GM23338 (cell line): Measurements from ENCODE around the gene ZNF709. TPM values are rescaled to one million over a fixed set of nuclear protein-coding genes. Genes with fewer than 3 reads are reported as not detected.

Experiments
- ATAC-seq: fragments of 200-7000 bp; cut with Tn5 transposase; 3 replicates; pipeline ENCODE4 v1.9.1; 2020
- DNase-seq: peaks from one replicate; pipeline ENCODE4 v3.0.0-alpha.2; 2015; ENCODE audit warnings: low spot score
- H2AFZ ChIP-seq: fragments of 200-600 bp; sonication (generic); 2 replicates; pipeline ENCODE4 v1.8.0; 2016; ENCODE audit warnings: antibody characterized with exemption, mild to moderate bottlenecking, moderate library complexity
- H3F3A ChIP-seq: fragments of 200-600 bp; sonication (generic); replicated peaks from 2 replicates; pipeline ENCODE4 v1.8.0; 2017; ENCODE audit warnings: antibody characterized with exemption, mixed run types, low read depth
- H3K27ac ChIP-seq: fragments of 200-600 bp; sonication (generic); 2 replicates; pipeline ENCODE4 v1.6.1; 2016; ENCODE audit warnings: low read depth
- H3K27me3 ChIP-seq: fragments of 200-600 bp; sonication (generic); 2 replicates; pipeline ENCODE4 v1.8.0; 2016; ENCODE audit warnings: mild to moderate bottlenecking, mixed run types, moderate library complexity; ENCODE audit not compliant: insufficient read depth
- H3K36me3 ChIP-seq: fragments of 200-600 bp; sonication (generic); 2 replicates; pipeline ENCODE4 v1.8.0; 2016; ENCODE audit warnings: mild to moderate bottlenecking; ENCODE audit not compliant: insufficient read depth
- H3K4me1 ChIP-seq: fragments of 200-600 bp; sonication (generic); 2 replicates; pipeline ENCODE4 v1.8.0; 2016; ENCODE audit warnings: mild to moderate bottlenecking, moderate library complexity; ENCODE audit not compliant: insufficient read depth
- H3K4me2 ChIP-seq: fragments of 200-600 bp; sonication (generic); 2 replicates; pipeline ENCODE4 v1.7.1; 2017; ENCODE audit warnings: mixed run types
- H3K4me3 ChIP-seq: fragments of 200-600 bp; sonication (generic); 2 replicates; pipeline ENCODE4 v1.6.1; 2016; ENCODE audit warnings: mixed run types
- H3K79me2 ChIP-seq: fragments of 200-600 bp; sonication (generic); replicated peaks from 2 replicates; pipeline ENCODE4 v1.8.0; 2017; ENCODE audit warnings: mild to moderate bottlenecking; ENCODE audit not compliant: insufficient read depth
- H3K9me2 ChIP-seq: fragments of 200-600 bp; sonication (generic); 2 replicates; pipeline ENCODE4 v1.8.0; 2017; ENCODE audit not compliant: insufficient read depth
- H4K20me1 ChIP-seq: fragments of 200-600 bp; sonication (generic); replicated peaks from 2 replicates; pipeline ENCODE4 v1.8.0; 2017; ENCODE audit warnings: mild to moderate bottlenecking; ENCODE audit not compliant: insufficient read depth
- H3K27ac Mint-ChIP-seq: 2 replicates; pipeline ENCODE4 v1.8.0; 2020; ENCODE audit warnings: inconsistent platforms, mild to moderate bottlenecking, moderate library complexity, mixed read lengths
- H3K27me3 Mint-ChIP-seq: 3 replicates; pipeline ENCODE4 v1.8.0; 2022; ENCODE audit warnings: low read depth, mild to moderate bottlenecking, moderate library complexity, mixed read lengths, inconsistent platforms; ENCODE audit not compliant: insufficient read depth, poor library complexity
- H3K36me3 Mint-ChIP-seq: 3 replicates; pipeline ENCODE4 v1.8.0; 2021; ENCODE audit warnings: low read depth, mild to moderate bottlenecking, inconsistent platforms, moderate library complexity, mixed read lengths
- H3K4me1 Mint-ChIP-seq: 3 replicates; pipeline ENCODE4 v1.8.0; 2020; ENCODE audit warnings: mild to moderate bottlenecking, inconsistent platforms, mixed read lengths
- H3K4me3 Mint-ChIP-seq: 3 replicates; pipeline ENCODE4 v1.8.0; 2021; ENCODE audit warnings: moderate library complexity, mild to moderate bottlenecking, inconsistent platforms, mixed read lengths
- H3K9me3 Mint-ChIP-seq: 3 replicates; pipeline ENCODE4 v1.8.0; 2020; ENCODE audit warnings: moderate library complexity, mild to moderate bottlenecking, inconsistent platforms, mixed read lengths
- CREB1 ChIP-seq: fragments of 250-450 bp; sonication (Bioruptor Pico); IDR thresholded peaks from 2 replicates; pipeline ENCODE4 v1.5.0; 2020; ENCODE audit warnings: low read depth, mild to moderate bottlenecking, moderate library complexity
- CTCF ChIP-seq, 2 experiments: fragments of 200-600 bp in 1 of 2; sonication (generic) in 1 of 2; conservative IDR thresholded peaks; 2 replicates each; pipeline versions ENCODE4 v1.5.1 to v1.6.1; 2016 to 2017; ENCODE audit warnings: antibody characterized with exemption in 2 of 2, low read depth in 2 of 2, mild to moderate bottlenecking in 2 of 2, moderate library complexity in 1 of 2
- ETS1 ChIP-seq: IDR thresholded peaks from 2 replicates; pipeline ENCODE4 v1.6.1; 2016; ENCODE audit warnings: antibody characterized with exemption
- EZH2phosphoT487 ChIP-seq: fragments of 200-600 bp; sonication (generic); IDR thresholded peaks from one replicate; pipeline ENCODE4 v1.8.1; 2018; ENCODE audit warnings: antibody characterized with exemption; ENCODE audit not compliant: unreplicated experiment
- JUNB ChIP-seq: IDR thresholded peaks from one replicate; pipeline ENCODE4 v1.6.1; 2016; ENCODE audit warnings: antibody characterized with exemption; ENCODE audit not compliant: unreplicated experiment
- NANOG ChIP-seq: IDR thresholded peaks from 2 replicates; pipeline ENCODE4 v1.6.1; 2016; ENCODE audit warnings: antibody characterized with exemption, borderline replicate concordance
- POLR2AphosphoS5 ChIP-seq: IDR thresholded peaks from 2 replicates; pipeline ENCODE4 v1.6.1; 2016; ENCODE audit warnings: antibody characterized with exemption, low read depth
- REST ChIP-seq: IDR thresholded peaks from one replicate; pipeline ENCODE4 v1.6.1; 2018; ENCODE audit warnings: antibody characterized with exemption; ENCODE audit not compliant: unreplicated experiment
- ZNF114 ChIP-seq: fragments of 250-450 bp; sonication (Bioruptor Pico); IDR thresholded peaks from 2 replicates; pipeline ENCODE4 v1.5.0; 2020; ENCODE audit warnings: mild to moderate bottlenecking, moderate library complexity
- ZNF331 ChIP-seq: fragments of 250-450 bp; sonication (Bioruptor Pico); IDR thresholded peaks from 2 replicates; pipeline ENCODE4 v1.5.0; 2020; ENCODE audit warnings: low read depth, mild to moderate bottlenecking, moderate library complexity
- polyA plus RNA-seq: library from polyadenylated mRNA; unstranded; fragments of >200 nt; fragmentation: Nextera tagmentation; extraction: Ambion mirVana; gene quantifications from 2 replicates; pipeline ENCODE4 v1.2.1, GENCODE V29; 2016
- total RNA-seq: library from RNA; depleted of rRNA; stranded (reverse); fragments of >200 nt; shearing (Covaris generic); gene quantifications from 2 replicates; pipeline ENCODE4 v1.2.3, GENCODE V29; 2014

Gene ZNF709
- total and polyA plus RNA-seq, 2 experiments from 2014 or later, result 0.94 to 1.8 TPM

GRCh38 chr19:12425888-12426274, 58.7 kb downstream of the ZNF709 start:
- Mint-ChIP-seq H3K36me3 (peaks cover 89% of the 10 kb centered on the region), H3K9me3 (peaks cover 84% of the 10 kb centered on the region), H3K4me1 (no peaks in the 10 kb centered on the region), H3K27ac (no peak overlapping the region), H3K27me3 (peaks cover 3% of the 10 kb centered on the region), H3K4me3 (no peak overlapping the region)
- ATAC-seq, result no peak
- Histone ChIP-seq H3K27me3 (no peaks in the 10 kb centered on the region), H4K20me1 (no peaks in the 10 kb centered on the region; the same call in 1 of the 2 replicates), H3K36me3 (peaks cover 14% of the 10 kb centered on the region), H2AFZ (no peak overlapping the region), H3K4me2 (no peak overlapping the region), H3K4me1 (no peaks in the 10 kb centered on the region), H3K27ac (no peak overlapping the region), H3K4me3 (no peak overlapping the region), H3K79me2 (no peaks in the 10 kb centered on the region), H3F3A (no peaks in the 10 kb centered on the region), H3K9me2 (no peaks in the 10 kb centered on the region; the same call in 1 of the 2 replicates)
- TF ChIP-seq ZNF331 (CRISPR knock-in tag), result no peak
- TF ChIP-seq CREB1, result no peak
- no peak for DNase-seq

- Mint-ChIP-seq H3K9me3 (peaks cover 82% of the 10 kb centered on the region), H3K36me3 (peaks cover 87% of the 10 kb centered on the region)
- no peak overlapping the region for H3K4me2 ChIP-seq
- no peak for TF ChIP-seq CREB1
- TF ChIP-seq ZNF114 (CRISPR knock-in tag), result no peak
- no peak for TF ChIP-seq NANOG
- no peak for TF ChIP-seq ETS1
- TF ChIP-seq EZH2phosphoT487, result no peak
- TF ChIP-seq ZNF331 (CRISPR knock-in tag), result no peak
- no peak for TF ChIP-seq CTCF (conservative IDR thresholded peaks at IDR 0.05; ENCODE audit: low read depth in 2 of 2)
- TF ChIP-seq POLR2AphosphoS5, result no peak
- no peak for TF ChIP-seq JUNB
- TF ChIP-seq REST, result no peak
Observed at GRCh38 chr19:12425236-12425887, 59.3 kb downstream of the ZNF709 start.

More at GRCh38 chr19:12425236-12425887, 59.3 kb downstream of the ZNF709 start:
- H3K27ac Mint-ChIP-seq, result no peak overlapping the region
- no peak overlapping the region for H3K4me3 Mint-ChIP-seq
- H3K9me2 ChIP-seq, result no peaks in the 10 kb centered on the region; the same call in 1 of the 2 replicates
- no peaks in the 10 kb centered on the region for H3K4me1 Mint-ChIP-seq
- H2AFZ ChIP-seq, result no peak overlapping the region
- H3K4me3 ChIP-seq, result no peak overlapping the region
- peaks cover 3% of the 10 kb centered on the region for H3K27me3 Mint-ChIP-seq
- DNase-seq (no peak), ATAC-seq (no peak)
- peaks cover 9% of the 10 kb centered on the region; the same call in 1 of the 2 replicates for H3K36me3 ChIP-seq
- H3K27ac ChIP-seq, result no peak overlapping the region
- no peaks in the 10 kb centered on the region; the same call in 1 of the 2 replicates for H4K20me1 ChIP-seq
- no peaks in the 10 kb centered on the region for H3K79me2 ChIP-seq
- H3K4me1 ChIP-seq, result no peaks in the 10 kb centered on the region
- H3F3A ChIP-seq, result no peaks in the 10 kb centered on the region
- no peaks in the 10 kb centered on the region for H3K27me3 ChIP-seq
